H9 (cell line): ENCODE results near the gene ITPR1. TPM values are rescaled to one million over a fixed set of nuclear protein-coding genes. Genes with fewer than 3 reads are reported as not detected.

Source experiments
- DNase-seq: peaks from one replicate; pipeline ENCODE4 v3.0.0-alpha.2; 2017
- H2AFZ ChIP-seq: one replicate; pipeline ENCODE4 v1.6.1; 2013; ENCODE audit warnings: mild to moderate bottlenecking, low read length, control low read depth, moderate library complexity
- H2AK5ac ChIP-seq: 2 replicates; pipeline ENCODE4 v1.6.1; 2013; ENCODE audit warnings: low read length, control low read depth, mixed read lengths; ENCODE audit not compliant: insufficient read length
- H2BK120ac ChIP-seq: one replicate; pipeline ENCODE4 v1.6.1; 2013; ENCODE audit warnings: low read depth, mild to moderate bottlenecking, low read length, control low read depth, inconsistent platforms; ENCODE audit not compliant: poor library complexity, severe bottlenecking
- H2BK12ac ChIP-seq: 2 replicates; pipeline ENCODE4 v1.6.1; 2013; ENCODE audit warnings: low read length, control low read depth, mixed read lengths, low read depth; ENCODE audit not compliant: insufficient read length
- H2BK15ac ChIP-seq: 2 replicates; pipeline ENCODE4 v1.6.1; 2013; ENCODE audit warnings: low read depth, low read length, control low read depth
- H2BK20ac ChIP-seq: one replicate; pipeline ENCODE4 v1.6.1; 2013; ENCODE audit warnings: low read depth, mild to moderate bottlenecking, low read length, control low read depth, inconsistent platforms; ENCODE audit not compliant: poor library complexity, severe bottlenecking
- H2BK5ac ChIP-seq: 2 replicates; pipeline ENCODE4 v1.6.1; 2013; ENCODE audit warnings: low read length, control low read depth, mixed read lengths; ENCODE audit not compliant: insufficient read length
- H3K14ac ChIP-seq: 2 replicates; pipeline ENCODE4 v1.6.1; 2013; ENCODE audit warnings: low read length, control low read depth; ENCODE audit not compliant: insufficient read depth
- H3K18ac ChIP-seq: 2 replicates; pipeline ENCODE4 v1.6.1; 2013; ENCODE audit warnings: low read depth, mild to moderate bottlenecking, mixed read lengths, low read length, control low read depth; ENCODE audit not compliant: insufficient read length
- H3K23ac ChIP-seq: 2 replicates; pipeline ENCODE4 v1.6.1; 2013; ENCODE audit warnings: low read length, control low read depth, mixed read lengths, low read depth; ENCODE audit not compliant: insufficient read length
- H3K23me2 ChIP-seq: 2 replicates; pipeline ENCODE4 v1.6.1; 2013; ENCODE audit warnings: low read depth, mild to moderate bottlenecking, mixed read lengths, low read length, control low read depth; ENCODE audit not compliant: insufficient read length, poor library complexity, severe bottlenecking
- H3K27ac ChIP-seq: 2 replicates; pipeline ENCODE4 v1.5.1; 2013; ENCODE audit warnings: low read length, control low read depth, mixed read lengths, low read depth; ENCODE audit not compliant: insufficient read length
- H3K27me3 ChIP-seq: 2 replicates; pipeline ENCODE4 v1.6.1; 2013; ENCODE audit warnings: low read length, control low read depth, inconsistent platforms; ENCODE audit not compliant: insufficient read depth
- H3K4ac ChIP-seq: 2 replicates; pipeline ENCODE4 v1.6.1; 2013; ENCODE audit warnings: low read depth, mild to moderate bottlenecking, control low read depth, inconsistent platforms, low read length, moderate library complexity
- H3K4me1 ChIP-seq: 2 replicates; pipeline ENCODE4 v1.6.1; 2013; ENCODE audit warnings: low read length, control low read depth, inconsistent platforms; ENCODE audit not compliant: insufficient read depth
- H3K4me2 ChIP-seq: 2 replicates; pipeline ENCODE4 v1.6.1; 2013; ENCODE audit warnings: low read length, control low read depth, mixed read lengths; ENCODE audit not compliant: insufficient read length, insufficient read depth
- H3K56ac ChIP-seq: 2 replicates; pipeline ENCODE4 v1.6.1; 2013; ENCODE audit warnings: low read depth, mild to moderate bottlenecking, mixed read lengths, low read length, control low read depth; ENCODE audit not compliant: insufficient read length
- H3K79me1 ChIP-seq: 2 replicates; pipeline ENCODE4 v1.6.1; 2013; ENCODE audit warnings: low read depth, mild to moderate bottlenecking, moderate library complexity, low read length, control low read depth, inconsistent platforms; ENCODE audit not compliant: insufficient read depth, poor library complexity, severe bottlenecking
- H3K79me2 ChIP-seq: 2 replicates; pipeline ENCODE4 v1.6.1; 2013; ENCODE audit warnings: low read length, control low read depth, inconsistent platforms; ENCODE audit not compliant: insufficient read depth
- H3K9ac ChIP-seq: 2 replicates; pipeline ENCODE4 v1.6.1; 2013; ENCODE audit warnings: low read length, control low read depth, mixed read lengths; ENCODE audit not compliant: insufficient read length; ENCODE audit errors: extremely low read depth
- H3K9me3 ChIP-seq: one replicate; pipeline ENCODE4 v1.6.1; 2013; ENCODE audit warnings: low read depth, low read length, inconsistent platforms; ENCODE audit not compliant: control insufficient read depth
- H3T11ph ChIP-seq: one replicate; pipeline ENCODE4 v1.6.1; 2013; ENCODE audit warnings: mild to moderate bottlenecking, low read length, control low read depth, inconsistent platforms
- H4K20me1 ChIP-seq: one replicate; pipeline ENCODE4 v1.6.1; 2013; ENCODE audit not compliant: control insufficient read depth, insufficient read length, insufficient read depth
- H4K5ac ChIP-seq: 2 replicates; pipeline ENCODE4 v1.6.1; 2013; ENCODE audit warnings: low read depth, mild to moderate bottlenecking, mixed read lengths, low read length, control low read depth; ENCODE audit not compliant: insufficient read length
- H4K8ac ChIP-seq: replicated peaks from 2 replicates; pipeline ENCODE4 v1.6.1; 2013; ENCODE audit warnings: low read length, control low read depth, mixed read lengths, low read depth; ENCODE audit not compliant: insufficient read length
- H4K91ac ChIP-seq: 2 replicates; pipeline ENCODE4 v1.6.1; 2013; ENCODE audit warnings: low read depth, mild to moderate bottlenecking, moderate library complexity, mixed read lengths, low read length, control low read depth; ENCODE audit not compliant: insufficient read length
- H3K27ac Mint-ChIP-seq, 3 experiments: 2 replicates in 2 of 3; 3 replicates in 1 of 3; pipeline ENCODE4 v1.8.0; 2020 to 2021; ENCODE audit warnings: mixed read lengths in 3 of 3, mild to moderate bottlenecking in 1 of 3, moderate library complexity in 1 of 3
- H3K27me3 Mint-ChIP-seq: 2 replicates; pipeline ENCODE4 v1.8.0; 2021; ENCODE audit warnings: low read depth, mild to moderate bottlenecking, moderate library complexity, mixed read lengths
- H3K36me3 Mint-ChIP-seq, 3 experiments: 2 replicates in 2 of 3; 3 replicates in 1 of 3; pipeline ENCODE4 v1.8.0; 2020 to 2021; ENCODE audit warnings: low read depth in 3 of 3, mixed read lengths in 3 of 3; ENCODE audit not compliant: insufficient read depth in 1 of 3
- H3K4me1 Mint-ChIP-seq, 2 experiments: 2 replicates each; pipeline ENCODE4 v1.8.0; 2020; ENCODE audit warnings: mixed read lengths in 2 of 2
- H3K4me3 Mint-ChIP-seq, 2 experiments: 2 replicates in 1 of 2; 3 replicates in 1 of 2; pipeline ENCODE4 v1.8.0; 2020 to 2021; ENCODE audit warnings: mild to moderate bottlenecking in 2 of 2, mixed read lengths in 2 of 2, moderate library complexity in 1 of 2
- H3K9me3 Mint-ChIP-seq, 2 experiments: 2 replicates in 1 of 2; 3 replicates in 1 of 2; pipeline ENCODE4 v1.8.0; 2020; ENCODE audit warnings: mild to moderate bottlenecking in 2 of 2, mixed read lengths in 2 of 2, moderate library complexity in 1 of 2
- WGBS: extraction: QIAGEN DNeasy Blood & Tissue Kit; methylation state at CpG from one replicate; pipeline ENCODE4 v1.1.7; 2013; ENCODE audit warnings: missing lambda C conversion rate, low lambda C conversion rate, mixed read lengths; ENCODE audit not compliant: insufficient read length; ENCODE audit errors: extremely low coverage; 5-methylcytosine and 5-hydroxymethylcytosine counted together
- total RNA-seq: library from RNA; stranded (reverse); gene quantifications from 2 replicates; pipeline ENCODE4 v1.2.1, GENCODE V29; 2021
- TF ChIP-seq, protein P1 (sequence below): fragments of 200-600 bp; sonication (generic); conservative IDR thresholded peaks from 3 replicates; pipeline ENCODE4 v1.8.0; 2021; ENCODE audit warnings: antibody characterized with exemption, mild to moderate bottlenecking

ITPR1 gene
- total RNA-seq, 1 experiment from 2014 or later: 4.2 TPM

DNA sequence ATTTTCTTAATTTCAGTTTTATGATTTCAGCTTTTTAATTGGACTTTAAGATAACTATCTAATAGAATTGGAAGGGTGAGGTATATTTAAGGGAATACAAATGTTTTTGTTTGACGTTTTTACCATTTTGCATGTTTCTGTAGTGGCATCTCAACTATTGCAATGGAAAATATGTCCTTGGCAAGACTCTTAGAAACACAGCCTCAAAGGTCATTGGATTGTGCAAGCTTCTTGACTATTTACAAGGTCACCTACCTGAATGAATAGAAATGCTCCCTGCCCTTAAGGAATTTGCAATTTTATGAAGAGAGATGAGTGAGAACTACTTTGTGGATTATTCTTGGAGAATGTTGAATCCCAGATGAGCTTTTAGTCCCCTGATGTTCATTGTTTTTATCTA is 43.1 kb downstream of the ITPR1 start:
- no peak overlapping the region for H4K5ac ChIP-seq
- H3K27me3 ChIP-seq: no peaks in the 10 kb centered on the region
- H3K4me1 Mint-ChIP-seq: peaks cover 11 to 23% of the 10 kb centered on the region in 2 experiments
- H2AFZ ChIP-seq: no peak overlapping the region
- H3K79me2 ChIP-seq: no peaks in the 10 kb centered on the region
- no peaks in the 10 kb centered on the region for H4K20me1 ChIP-seq
- no CpG with 5 or more reads among the region's 1 CpG for WGBS
- no peak overlapping the region for H2BK20ac ChIP-seq
- no peak overlapping the region for H3K27ac ChIP-seq
- no peak overlapping the region for H2BK12ac ChIP-seq
- H3T11ph ChIP-seq: no peak overlapping the region
- H3K23me2 ChIP-seq: no peaks in the 10 kb centered on the region
- no peak overlapping the region for H3K4me2 ChIP-seq
- no peak overlapping the region for H3K4me3 Mint-ChIP-seq
- H3K36me3 Mint-ChIP-seq: peaks cover 0 to 10% (median 0%) of the 10 kb centered on the region in 3 experiments; a peak in 4 of 7 replicates
- TF ChIP-seq, protein P1, sequence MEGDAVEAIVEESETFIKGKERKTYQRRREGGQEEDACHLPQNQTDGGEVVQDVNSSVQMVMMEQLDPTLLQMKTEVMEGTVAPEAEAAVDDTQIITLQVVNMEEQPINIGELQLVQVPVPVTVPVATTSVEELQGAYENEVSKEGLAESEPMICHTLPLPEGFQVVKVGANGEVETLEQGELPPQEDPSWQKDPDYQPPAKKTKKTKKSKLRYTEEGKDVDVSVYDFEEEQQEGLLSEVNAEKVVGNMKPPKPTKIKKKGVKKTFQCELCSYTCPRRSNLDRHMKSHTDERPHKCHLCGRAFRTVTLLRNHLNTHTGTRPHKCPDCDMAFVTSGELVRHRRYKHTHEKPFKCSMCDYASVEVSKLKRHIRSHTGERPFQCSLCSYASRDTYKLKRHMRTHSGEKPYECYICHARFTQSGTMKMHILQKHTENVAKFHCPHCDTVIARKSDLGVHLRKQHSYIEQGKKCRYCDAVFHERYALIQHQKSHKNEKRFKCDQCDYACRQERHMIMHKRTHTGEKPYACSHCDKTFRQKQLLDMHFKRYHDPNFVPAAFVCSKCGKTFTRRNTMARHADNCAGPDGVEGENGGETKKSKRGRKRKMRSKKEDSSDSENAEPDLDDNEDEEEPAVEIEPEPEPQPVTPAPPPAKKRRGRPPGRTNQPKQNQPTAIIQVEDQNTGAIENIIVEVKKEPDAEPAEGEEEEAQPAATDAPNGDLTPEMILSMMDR: no peak
- H3K27me3 Mint-ChIP-seq: no peaks in the 10 kb centered on the region; the same call in 1 of the 2 replicates
- no peak overlapping the region for H3K14ac ChIP-seq
- H3K79me1 ChIP-seq: no peaks in the 10 kb centered on the region
- H3K56ac ChIP-seq: no peak overlapping the region
- DNase-seq: no peak
- H3K18ac ChIP-seq: no peak overlapping the region
- no peak overlapping the region for H4K8ac ChIP-seq
- peaks cover 8% of the 10 kb centered on the region in 2 experiments for H3K9me3 Mint-ChIP-seq
- no peak overlapping the region for H2BK120ac ChIP-seq
- no peak overlapping the region for H2AK5ac ChIP-seq
- H3K9me3 ChIP-seq: no peaks in the 10 kb centered on the region
- no peak overlapping the region for H3K9ac ChIP-seq
- no peak overlapping the region for H2BK5ac ChIP-seq
- no peak overlapping the region for H2BK15ac ChIP-seq
- H4K91ac ChIP-seq: no peak overlapping the region
- no peak overlapping the region for H3K23ac ChIP-seq
- no peaks in the 10 kb centered on the region; the same call in 1 of the 2 replicates for H3K4me1 ChIP-seq
- H3K4ac ChIP-seq: no peak overlapping the region
- H3K27ac Mint-ChIP-seq: no peak overlapping the region
